OCI-LY7 (cell line): ENCODE data around the gene FMN2.

Experiments
- CTCF ChIP-seq: fragments of 200-600 bp; sonication (generic); conservative IDR thresholded peaks from 2 replicates; pipeline ENCODE4 v1.5.1; 2014; ENCODE audit warnings: mild to moderate bottlenecking, antibody characterized with exemption, low read length, moderate library complexity, mixed read lengths
- EZH2phosphoT487 ChIP-seq: fragments of 200-600 bp; sonication (generic); IDR thresholded peaks from 2 replicates; pipeline ENCODE4 v1.6.1; 2018; ENCODE audit warnings: low read depth, borderline replicate concordance, mild to moderate bottlenecking, mixed run types, antibody characterized with exemption, low read length, moderate library complexity, mixed read lengths

GRCh38 chr1:240254006-240254405, 162.3 kb downstream of the FMN2 start:
- TF ChIP-seq CTCF: no peak
- TF ChIP-seq EZH2phosphoT487: no peak
